AG09319 (cell line): ENCODE measurements around the gene ANKRD39.

Source experiments
- DNase-seq: peaks from one replicate; pipeline ENCODE4 v3.0.0-alpha.2; 2010; ENCODE audit warnings: low read depth; ENCODE audit errors: extremely low read depth
- TF ChIP-seq, protein P1 (sequence below): IDR thresholded peaks from 2 replicates; pipeline ENCODE4 v1.5.1; 2011; ENCODE audit warnings: low read depth, mild to moderate bottlenecking, inconsistent platforms, low read length, moderate library complexity

ANKRD39 gene

DNA sequence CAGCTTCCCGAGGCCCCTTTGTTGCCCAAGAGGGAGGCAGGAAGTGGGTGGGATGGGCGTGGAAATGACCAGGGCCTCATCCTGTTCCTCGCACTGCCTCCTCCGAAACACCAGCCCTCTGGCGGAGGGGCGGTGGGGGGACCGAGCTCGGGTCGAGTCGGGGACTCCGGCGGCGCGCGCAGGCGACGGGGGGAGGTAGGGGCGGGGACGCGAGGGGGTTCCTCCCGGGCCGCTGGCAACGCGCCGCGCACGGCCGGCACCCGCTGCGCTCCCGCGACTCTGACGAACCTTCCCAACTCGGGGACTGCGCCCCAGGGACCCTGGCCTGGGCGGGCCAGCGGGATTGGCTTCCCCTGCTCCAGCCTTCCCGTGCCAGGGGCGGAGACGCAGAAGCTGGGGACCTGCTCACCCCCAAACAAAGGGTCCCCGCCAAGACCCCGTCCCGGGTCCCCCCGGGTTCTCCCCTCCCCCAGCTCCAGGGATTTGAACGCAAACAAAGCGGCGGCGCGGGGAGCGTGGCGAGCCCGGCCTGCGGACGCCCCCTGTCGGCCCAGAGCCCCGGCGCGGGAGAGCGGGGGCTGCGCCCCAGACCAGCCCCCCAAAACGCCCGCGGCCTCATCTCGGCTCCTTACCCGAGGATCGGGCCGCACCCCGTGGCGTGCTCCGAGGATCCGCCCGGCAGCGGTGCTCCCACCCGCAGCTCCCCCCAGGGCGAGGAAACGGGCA is 10.9 kb upstream of the ANKRD39 start:
- peak; percentile 81 for DNase-seq
- TF ChIP-seq, protein P1, sequence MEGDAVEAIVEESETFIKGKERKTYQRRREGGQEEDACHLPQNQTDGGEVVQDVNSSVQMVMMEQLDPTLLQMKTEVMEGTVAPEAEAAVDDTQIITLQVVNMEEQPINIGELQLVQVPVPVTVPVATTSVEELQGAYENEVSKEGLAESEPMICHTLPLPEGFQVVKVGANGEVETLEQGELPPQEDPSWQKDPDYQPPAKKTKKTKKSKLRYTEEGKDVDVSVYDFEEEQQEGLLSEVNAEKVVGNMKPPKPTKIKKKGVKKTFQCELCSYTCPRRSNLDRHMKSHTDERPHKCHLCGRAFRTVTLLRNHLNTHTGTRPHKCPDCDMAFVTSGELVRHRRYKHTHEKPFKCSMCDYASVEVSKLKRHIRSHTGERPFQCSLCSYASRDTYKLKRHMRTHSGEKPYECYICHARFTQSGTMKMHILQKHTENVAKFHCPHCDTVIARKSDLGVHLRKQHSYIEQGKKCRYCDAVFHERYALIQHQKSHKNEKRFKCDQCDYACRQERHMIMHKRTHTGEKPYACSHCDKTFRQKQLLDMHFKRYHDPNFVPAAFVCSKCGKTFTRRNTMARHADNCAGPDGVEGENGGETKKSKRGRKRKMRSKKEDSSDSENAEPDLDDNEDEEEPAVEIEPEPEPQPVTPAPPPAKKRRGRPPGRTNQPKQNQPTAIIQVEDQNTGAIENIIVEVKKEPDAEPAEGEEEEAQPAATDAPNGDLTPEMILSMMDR: peak; percentile 46

- no peak for DNase-seq
- TF ChIP-seq, protein P1: no peak
Observed at GRCh38 chr2:96867756-96868554, 10.1 kb upstream of the ANKRD39 start.

- TF ChIP-seq, protein P1: no peak
- no peak for DNase-seq
Observed at GRCh38 chr2:96866986-96867755, 9.4 kb upstream of the ANKRD39 start.

GRCh38 chr2:96866586-96866985 is 8.8 kb upstream of the ANKRD39 start:
- no peak for DNase-seq
- TF ChIP-seq, protein P1: no peak

DNA sequence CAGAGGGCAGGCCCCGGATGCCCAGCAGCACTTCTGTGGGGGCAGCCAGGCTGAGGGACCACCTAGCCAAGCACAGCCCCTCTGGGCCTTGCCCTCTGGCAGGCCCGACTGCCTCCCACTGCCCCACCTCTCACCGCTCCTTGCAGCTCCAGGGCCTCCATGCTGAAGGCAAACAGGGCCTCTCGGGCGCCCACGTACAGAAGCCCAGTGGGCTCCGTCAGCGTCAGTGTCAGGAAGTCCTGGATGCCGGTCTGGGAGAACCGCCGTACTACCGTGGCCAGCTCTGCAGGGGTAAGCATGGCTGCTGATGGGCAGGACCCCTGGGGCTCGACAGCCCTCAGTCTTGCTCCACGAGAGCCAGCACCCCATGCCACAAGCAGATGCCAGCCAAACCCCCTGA is 8.3 kb upstream of the ANKRD39 start:
- DNase-seq: no peak
- TF ChIP-seq, protein P1: no peak

DNA sequence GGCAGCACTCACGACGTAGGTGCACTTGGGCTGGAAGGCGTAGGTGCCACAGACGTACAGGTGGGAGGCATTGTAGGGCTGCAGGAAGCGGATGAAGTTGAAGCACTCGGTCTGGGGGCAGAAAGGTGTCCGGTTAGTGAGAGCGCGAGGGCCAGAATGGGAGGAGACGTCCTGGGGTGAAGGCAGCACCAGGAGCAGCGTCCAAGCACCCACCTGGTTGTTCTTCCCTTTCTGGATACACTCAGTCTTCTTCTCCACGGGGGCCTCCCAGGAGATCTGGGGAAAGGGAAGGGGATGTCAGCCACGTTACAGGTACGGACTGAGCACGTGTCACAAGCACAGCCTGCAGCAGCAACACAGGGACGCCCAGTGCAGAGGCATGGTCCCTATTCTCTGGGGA is 7.8 kb upstream of the ANKRD39 start:
- DNase-seq: no peak
- TF ChIP-seq, protein P1: no peak
